Measurements from ENCODE around the gene DPH5. TPM values are rescaled to one million over a fixed set of nuclear protein-coding genes. Genes with fewer than 3 reads are reported as not detected.

The DPH5 gene
- total and polyA plus RNA-seq, 5 experiments from 2014 or later = 41.8 to 64.7 (median 60.5) TPM

DNA sequence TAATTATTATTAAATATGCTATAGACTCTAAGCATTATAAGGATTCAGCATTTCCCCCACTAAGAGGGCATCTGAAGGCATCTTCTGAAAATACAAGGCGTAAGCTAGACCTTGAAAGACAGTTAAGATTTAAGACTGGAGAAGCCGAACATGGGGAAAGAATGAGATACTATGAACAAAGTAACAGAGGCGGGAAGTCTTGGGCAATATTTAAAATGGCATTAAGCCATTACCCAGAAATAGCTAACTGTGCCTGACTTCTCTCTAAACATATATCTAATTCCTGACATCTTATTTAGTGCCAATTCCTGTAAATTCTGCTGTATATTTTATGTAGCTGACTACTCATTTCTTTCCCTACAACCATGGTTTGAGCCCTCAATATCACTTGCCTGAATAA, 20.9 kb downstream of the DPH5 start:
- no peaks in the 10 kb centered on the region for H3K27me3 Mint-ChIP-seq
- DNase-seq (no peak), ATAC-seq (no peak)
- H3K36me3 Mint-ChIP-seq = peaks cover 13 to 29% (median 22%) of the 10 kb centered on the region in 3 donors
- H3K4me1 Mint-ChIP-seq = peaks cover 20 to 66% (median 58%) of the 10 kb centered on the region in 4 donors
- H3K4me3 Mint-ChIP-seq = peak overlapping the region in 3 of 10 donors; percentile 8 to 40 (median 31)
- H3K9me3 Mint-ChIP-seq = peaks cover 0 to 5% (median 0%) of the 10 kb centered on the region in 9 donors
- H3K27ac Mint-ChIP-seq = peak overlapping the region in 9 of 10 donors; percentile 40 to 92 (median 71)
- POLR2A ChIA-PET = interaction anchor here (0.6 kb wide), 1 partner anchor 233 kb away, joined by 3 read pairs; no protein-coding TSS in a partner anchor

DNA sequence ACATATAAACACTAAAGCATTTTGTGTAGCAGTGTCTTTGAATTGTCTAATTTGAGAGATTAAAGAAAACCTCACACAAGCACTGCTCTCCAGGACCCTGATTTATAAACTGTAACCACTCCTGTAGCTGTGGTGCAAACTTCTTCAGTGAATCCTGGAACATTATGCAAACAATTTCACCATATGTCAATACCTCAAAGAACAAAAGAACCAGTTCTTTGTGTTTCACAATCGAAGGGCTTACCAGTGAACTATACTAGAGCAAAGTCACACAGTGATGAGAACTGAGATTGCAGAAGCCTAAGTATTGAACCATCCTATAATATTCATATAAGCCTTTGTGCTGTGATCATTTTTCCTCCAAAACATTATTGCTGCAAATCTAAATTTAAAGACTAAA, 21.5 kb downstream of the DPH5 start:
- Mint-ChIP-seq H3K9me3 (peaks cover 0 to 5% (median 0%) of the 10 kb centered on the region in 9 donors), H3K36me3 (peaks cover 12 to 25% (median 24%) of the 10 kb centered on the region in 3 donors), H3K4me1 (peaks cover 18 to 66% (median 54%) of the 10 kb centered on the region in 4 donors), H3K27me3 (no peaks in the 10 kb centered on the region), H3K4me3 (peak overlapping the region in 3 of 10 donors; percentile 6 to 31 (median 18)), H3K27ac (peak overlapping the region in 9 of 10 donors; percentile 4 to 92 (median 71))
- POLR2A ChIA-PET = interaction anchor here (2.3 kb wide), 1 partner anchor 232 kb away, joined by 9 read pairs; the partner anchor contains the start of gene S1PR1
- DNase-seq (peak in 2 of 10 donors; percentile 29 to 33), ATAC-seq (peak; percentile 58 to 68)

DNA sequence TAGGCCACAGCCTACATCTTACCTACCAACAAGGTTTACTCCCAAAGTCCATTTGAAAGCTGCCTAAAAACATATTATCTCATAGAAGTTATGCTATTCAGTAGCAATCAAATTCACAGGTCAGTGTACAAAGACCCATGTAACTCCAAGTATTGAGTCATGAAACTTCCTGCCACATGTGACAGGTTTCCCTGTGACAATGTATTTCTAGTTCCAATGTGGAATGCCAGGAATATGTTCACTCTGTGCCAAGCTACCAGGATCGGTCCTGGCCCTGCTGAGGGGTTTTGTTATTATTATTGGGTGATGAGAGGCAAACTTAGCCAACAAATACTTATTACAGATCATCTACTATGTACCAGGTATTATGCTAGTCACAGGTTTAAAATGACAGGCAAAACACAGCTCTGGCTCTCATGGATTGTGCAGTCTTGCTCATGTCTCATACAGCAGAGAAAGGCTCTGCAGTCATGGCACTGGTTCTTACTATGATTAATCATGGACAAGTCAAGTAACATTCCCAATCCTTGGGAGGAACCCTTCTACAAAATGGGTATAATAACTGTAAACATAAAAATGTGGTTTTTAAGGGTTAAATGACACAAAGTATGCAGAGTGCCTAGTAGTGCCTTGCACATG, 22.5 kb downstream of the DPH5 start:
- H3K4me3 Mint-ChIP-seq = peak overlapping the region in 5 of 10 donors; percentile 7 to 54 (median 13)
- peaks cover 17 to 66% (median 50%) of the 10 kb centered on the region in 4 donors for H3K4me1 Mint-ChIP-seq
- peaks cover 0 to 5% (median 0%) of the 10 kb centered on the region in 9 donors for H3K9me3 Mint-ChIP-seq
- peak overlapping the region; percentile 25 to 93 (median 75) for H3K27ac Mint-ChIP-seq
- H3K36me3 Mint-ChIP-seq = peaks cover 15 to 32% (median 22%) of the 10 kb centered on the region in 3 donors
- POLR2A ChIA-PET = interaction anchor here (1.4 to 2.3 kb wide), 2 partner anchors 9 to 233 kb away, joined by 3 to 9 read pairs; partner anchors contain the start of gene S1PR1
- DNase-seq (no peak), ATAC-seq (no peak)
- H3K27me3 Mint-ChIP-seq = no peaks in the 10 kb centered on the region

DNA sequence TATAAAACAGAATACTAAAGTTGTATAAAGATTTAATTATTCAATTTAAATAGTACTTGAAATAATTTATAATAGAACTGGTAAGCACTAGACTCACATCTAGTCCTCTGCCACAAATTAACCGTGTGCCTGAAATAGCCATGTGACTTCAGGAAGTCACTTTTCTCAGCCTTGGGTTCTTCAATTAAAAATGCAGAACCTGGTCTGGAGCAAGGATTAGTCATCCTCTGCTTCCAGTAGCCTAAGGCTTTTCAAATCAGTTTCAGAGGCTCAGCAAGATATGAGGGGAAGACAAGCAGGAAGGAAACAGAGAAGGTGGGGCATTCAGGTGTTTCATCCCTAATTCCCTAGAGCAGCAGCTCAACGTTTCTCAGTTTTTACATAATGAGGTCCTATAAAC, 23.0 kb downstream of the DPH5 start:
- H3K4me3 Mint-ChIP-seq = peak overlapping the region in 7 of 10 donors; percentile 13 to 54 (median 26)
- no peaks in the 10 kb centered on the region for H3K27me3 Mint-ChIP-seq
- peaks cover 18 to 37% (median 26%) of the 10 kb centered on the region in 3 donors for H3K36me3 Mint-ChIP-seq
- H3K27ac Mint-ChIP-seq = peak overlapping the region; percentile 22 to 93 (median 75)
- ATAC-seq (peak; percentile 25 to 27), DNase-seq (no peak)
- H3K4me1 Mint-ChIP-seq = peaks cover 17 to 66% (median 50%) of the 10 kb centered on the region in 4 donors
- peaks cover 0 to 5% (median 0%) of the 10 kb centered on the region in 9 donors for H3K9me3 Mint-ChIP-seq
- POLR2A ChIA-PET = interaction anchor here (1.4 to 2.3 kb wide), 2 partner anchors 8 to 234 kb away, joined by 3 to 9 read pairs; partner anchors contain the start of gene S1PR1

DNA sequence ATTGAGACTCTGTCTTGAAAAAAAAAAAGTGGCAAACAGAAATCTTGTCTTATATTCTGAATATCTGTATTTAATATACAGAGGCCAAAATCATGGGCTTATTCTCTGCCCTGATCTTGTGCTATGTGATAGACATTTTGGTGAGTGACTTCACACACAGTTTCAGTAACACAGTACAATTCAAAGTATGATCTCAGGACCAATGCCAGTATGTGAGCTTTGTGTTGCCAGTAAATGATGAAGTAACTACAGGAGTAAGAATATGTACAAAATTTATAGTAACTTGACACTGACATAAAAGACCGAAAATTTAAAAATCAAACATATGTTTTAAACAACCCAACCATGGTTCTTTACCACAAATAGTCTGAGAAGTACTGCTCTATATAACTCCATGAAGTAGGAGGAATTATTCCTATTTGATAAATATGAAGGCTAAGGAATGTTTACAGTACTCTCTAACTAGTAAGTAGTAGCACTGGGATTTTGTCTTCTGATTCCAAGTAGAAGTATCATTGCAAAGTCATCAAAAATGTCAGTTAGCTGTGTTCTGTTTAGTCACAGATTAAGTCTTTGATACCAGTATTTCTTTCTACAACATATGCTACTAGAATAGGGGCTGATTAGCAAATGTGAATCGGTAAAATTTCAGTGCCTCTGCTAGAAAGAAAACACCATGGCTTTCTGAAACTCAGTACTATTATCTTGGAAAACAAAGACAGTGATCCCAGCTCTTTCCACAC, 25.3 kb downstream of the DPH5 start:
- POLR2A ChIA-PET = interaction anchor here (1.4 kb wide), 1 partner anchor 121 kb away, joined by 3 read pairs; no protein-coding TSS in a partner anchor
- H3K9me3 Mint-ChIP-seq = peaks cover 0 to 2% (median 0%) of the 10 kb centered on the region in 9 donors
- DNase-seq (no peak), ATAC-seq (no peak)
- H3K4me1 Mint-ChIP-seq = peaks cover 16 to 63% (median 48%) of the 10 kb centered on the region in 4 donors
- H3K4me3 Mint-ChIP-seq = no peak overlapping the region
- peaks cover 16 to 47% (median 31%) of the 10 kb centered on the region in 3 donors for H3K36me3 Mint-ChIP-seq
- H3K27me3 Mint-ChIP-seq = no peaks in the 10 kb centered on the region
- H3K27ac Mint-ChIP-seq = peak overlapping the region in 1 of 10 donors; percentile 66

DNA sequence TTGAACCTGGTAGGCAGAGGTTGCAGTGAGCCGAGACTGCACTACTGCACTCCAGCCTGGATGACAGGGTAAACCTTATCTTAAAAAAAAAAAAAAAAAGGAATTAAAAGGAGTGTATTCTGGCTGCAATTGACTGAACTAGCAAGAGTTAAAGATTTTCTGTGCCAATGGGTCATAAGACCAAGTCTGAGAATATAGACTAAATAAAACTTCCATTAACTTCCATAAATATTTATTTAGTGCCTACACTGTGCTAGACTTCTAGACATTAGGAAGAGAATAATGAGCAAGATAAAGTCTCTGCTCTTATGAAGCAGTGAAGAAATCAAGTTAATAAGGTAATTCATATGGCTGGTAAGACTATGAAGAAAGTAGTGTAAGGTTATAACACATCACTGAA, 27.2 kb downstream of the DPH5 start:
- Mint-ChIP-seq H3K36me3 (peaks cover 13 to 53% (median 34%) of the 10 kb centered on the region in 3 donors), H3K27me3 (no peaks in the 10 kb centered on the region), H3K27ac (no peak overlapping the region), H3K4me3 (no peak overlapping the region), H3K9me3 (no peaks in the 10 kb centered on the region), H3K4me1 (peaks cover 11 to 53% (median 42%) of the 10 kb centered on the region in 4 donors)
- DNase-seq (no peak), ATAC-seq (no peak)
- POLR2A ChIA-PET = no interaction called here

DNA sequence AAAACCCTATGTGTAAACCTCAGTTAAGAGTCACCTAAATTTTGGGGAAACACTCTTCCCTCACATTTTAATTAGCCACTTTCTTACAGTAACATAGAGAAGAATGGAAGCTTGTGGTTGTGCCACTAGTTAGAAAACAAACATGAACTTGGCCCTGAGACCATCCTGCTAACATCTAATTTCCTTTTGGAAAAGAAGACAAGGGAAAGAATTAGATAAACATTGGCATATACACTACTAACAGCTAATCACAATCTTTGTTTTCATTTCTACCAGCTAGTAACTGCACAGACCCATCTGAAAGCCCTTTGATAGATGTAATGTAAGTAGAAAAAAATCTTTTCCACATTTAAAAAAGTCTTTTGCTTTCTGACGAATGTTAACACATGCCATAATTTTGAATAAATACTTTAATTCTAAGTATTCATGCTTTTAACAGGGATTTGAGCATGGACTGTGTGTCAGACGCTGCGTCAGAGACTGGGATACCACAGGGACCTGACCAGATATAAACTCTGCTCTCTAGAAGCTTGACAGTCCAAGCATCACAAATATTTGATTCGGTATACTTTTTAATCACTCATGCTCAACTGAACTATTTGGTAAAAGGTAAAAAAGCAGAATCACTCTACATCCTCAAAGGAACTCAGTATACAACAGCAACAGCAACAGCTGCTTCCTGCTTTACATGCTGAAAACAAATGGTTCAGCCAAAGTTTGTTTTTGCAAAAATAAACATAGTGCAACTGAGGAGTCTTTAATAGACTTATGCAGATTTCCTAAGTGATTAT, 30.2 kb downstream of the DPH5 start:
- H3K4me3 Mint-ChIP-seq = peak overlapping the region in 1 of 10 donors; percentile 7
- DNase-seq (peak in 2 of 10 donors; percentile 4 to 20), ATAC-seq (peak; percentile 23 to 25)
- peak overlapping the region in 9 of 10 donors; percentile 16 to 83 (median 71) for H3K27ac Mint-ChIP-seq
- H3K4me1 Mint-ChIP-seq = peaks cover 6 to 29% (median 20%) of the 10 kb centered on the region in 4 donors
- peaks cover 22 to 72% (median 38%) of the 10 kb centered on the region in 3 donors for H3K36me3 Mint-ChIP-seq
- H3K27me3 Mint-ChIP-seq = no peaks in the 10 kb centered on the region
- POLR2A ChIA-PET = interaction anchor here (0.6 to 2.3 kb wide), 9 partner anchors 11 to 243 kb away, joined by 3 to 6 read pairs (median 4); no protein-coding TSS in a partner anchor
- H3K9me3 Mint-ChIP-seq = no peaks in the 10 kb centered on the region

DNA sequence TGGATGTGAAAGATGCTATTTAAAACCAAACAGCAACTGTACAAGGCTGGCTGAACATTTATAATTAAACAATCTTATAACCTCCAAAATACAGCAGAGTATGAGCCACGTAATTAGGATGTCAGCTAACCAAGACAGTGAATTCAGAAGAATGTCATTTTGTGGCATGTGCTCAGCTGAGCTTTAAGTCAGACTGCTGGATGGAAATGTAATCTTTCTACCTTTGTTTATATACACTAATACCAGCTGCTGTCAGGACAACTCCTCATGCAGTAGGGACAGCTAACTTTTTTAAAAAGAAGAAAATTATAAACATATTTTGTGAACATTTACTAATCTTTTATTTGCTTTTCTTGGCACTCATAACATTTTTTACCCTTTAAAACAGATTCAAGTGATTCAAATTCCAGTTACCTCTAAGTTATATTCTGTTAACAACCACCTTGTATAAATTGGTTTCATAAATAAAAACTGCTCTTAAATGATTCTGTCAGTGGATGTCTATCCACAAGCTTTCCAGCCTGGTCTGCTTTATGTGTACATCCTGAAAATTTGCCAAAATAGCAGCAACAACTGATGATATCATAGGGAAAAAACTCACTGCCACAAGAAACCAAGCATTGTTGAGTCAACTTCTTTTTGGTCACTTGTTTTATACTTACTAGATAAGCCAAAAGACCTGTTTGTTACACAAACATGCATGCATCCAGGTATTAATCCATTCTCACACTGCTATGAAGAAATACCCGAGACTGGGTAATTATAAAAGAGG, 36.1 kb downstream of the DPH5 start:
- DNase-seq = no peak
- ATAC-seq = no peak
- Mint-ChIP-seq H3K27me3 (no peaks in the 10 kb centered on the region), H3K4me1 (peaks cover 4 to 22% (median 13%) of the 10 kb centered on the region in 4 donors), H3K9me3 (peaks cover 0 to 4% (median 0%) of the 10 kb centered on the region in 9 donors), H3K4me3 (no peak overlapping the region), H3K36me3 (peaks cover 23 to 59% (median 43%) of the 10 kb centered on the region in 3 donors), H3K27ac (peak overlapping the region in 6 of 10 donors; percentile 13 to 77 (median 48))
- POLR2A ChIA-PET = interaction anchor here (0.5 kb wide), 1 partner anchor 29 kb away, joined by 3 read pairs; no protein-coding TSS in a partner anchor

DNA sequence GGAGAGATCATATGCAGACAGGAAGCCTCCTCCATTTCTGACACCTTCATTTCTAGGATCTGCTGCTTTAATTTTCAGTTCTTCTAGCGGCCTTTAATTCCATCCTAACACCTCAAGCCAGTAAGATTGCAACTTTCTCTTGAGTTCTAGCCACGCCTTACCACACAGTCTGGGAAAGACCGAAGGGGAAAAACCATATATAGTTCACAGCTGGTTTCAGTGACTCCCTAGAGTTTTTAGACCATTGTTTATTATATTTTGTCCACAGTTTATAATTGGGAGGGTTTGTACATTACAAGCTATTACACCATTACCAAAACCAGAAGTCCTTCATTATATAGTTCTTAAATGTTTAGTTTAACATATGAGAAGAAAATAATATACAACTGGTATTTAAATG, 37.5 kb downstream of the DPH5 start:
- no peak for DNase-seq
- no peak for ATAC-seq
- Mint-ChIP-seq H3K9me3 (peaks cover 0 to 4% (median 0%) of the 10 kb centered on the region in 9 donors), H3K27ac (peak overlapping the region in 5 of 10 donors; percentile 2 to 80 (median 47)), H3K36me3 (peaks cover 31 to 71% (median 51%) of the 10 kb centered on the region in 3 donors), H3K27me3 (no peaks in the 10 kb centered on the region), H3K4me3 (no peak overlapping the region), H3K4me1 (peaks cover 7 to 25% (median 16%) of the 10 kb centered on the region in 4 donors)
- POLR2A ChIA-PET = interaction anchor here (0.6 to 1.5 kb wide), 4 partner anchors 9 to 261 kb away, joined by 3 to 5 read pairs (median 4); no protein-coding TSS in a partner anchor

DNA sequence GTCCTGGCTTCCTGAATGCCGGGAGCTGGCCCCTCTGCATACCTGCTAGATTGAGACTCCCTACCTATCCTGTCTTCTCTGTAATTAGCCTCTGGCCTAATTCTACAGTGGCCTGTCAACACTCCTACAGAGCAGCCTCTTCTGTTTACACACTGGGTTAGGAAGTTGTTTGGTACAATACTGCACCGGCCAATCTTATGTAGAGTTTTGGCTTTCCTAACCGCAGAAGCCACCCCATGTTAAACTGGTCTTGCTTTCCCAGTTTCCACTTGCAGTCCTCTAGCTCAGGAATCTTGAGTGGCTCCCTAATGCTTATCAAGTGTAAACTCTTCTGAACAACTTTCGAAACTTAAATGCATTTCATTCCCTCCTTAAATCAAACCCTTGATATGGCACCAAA, 42.8 kb downstream of the DPH5 start:
- peaks cover 32 to 69% (median 61%) of the 10 kb centered on the region in 3 donors for H3K36me3 Mint-ChIP-seq
- no peaks in the 10 kb centered on the region for H3K27me3 Mint-ChIP-seq
- DNase-seq (no peak), ATAC-seq (no peak)
- H3K9me3 Mint-ChIP-seq = peaks cover 0 to 4% (median 0%) of the 10 kb centered on the region in 9 donors
- peaks cover 15 to 33% (median 20%) of the 10 kb centered on the region in 4 donors for H3K4me1 Mint-ChIP-seq
- POLR2A ChIA-PET = interaction anchor here (0.8 to 1.2 kb wide), 2 partner anchors 12 to 13 kb away, joined by 3 to 4 read pairs; no protein-coding TSS in a partner anchor
- no peak overlapping the region for H3K4me3 Mint-ChIP-seq
- peak overlapping the region in 5 of 10 donors; percentile 2 to 72 (median 14) for H3K27ac Mint-ChIP-seq

DNA sequence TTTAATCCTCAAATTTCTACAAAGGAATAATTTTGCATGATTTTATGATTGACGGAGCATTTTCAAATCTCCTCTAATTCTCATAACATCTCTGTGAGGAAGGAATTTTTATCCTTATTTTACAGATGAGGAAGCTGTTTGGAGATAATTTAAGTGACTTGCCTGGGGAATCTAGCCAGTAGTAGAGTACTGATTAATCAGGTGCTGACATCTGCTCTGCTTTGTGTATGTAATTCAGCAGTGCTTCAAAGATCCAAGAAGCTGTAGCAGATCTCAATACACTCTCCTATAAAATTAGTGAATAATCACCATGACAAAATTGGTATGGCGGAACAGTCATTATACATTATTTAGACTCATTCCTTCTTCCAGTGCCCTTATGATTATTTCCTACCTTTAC, 46.0 kb downstream of the DPH5 start:
- ATAC-seq (no peak), DNase-seq (no peak)
- POLR2A ChIA-PET = no interaction called here
- Mint-ChIP-seq H3K9me3 (peaks cover 0 to 2% (median 0%) of the 10 kb centered on the region in 9 donors), H3K27ac (peak overlapping the region in 1 of 10 donors; percentile 8), H3K36me3 (peaks cover 32 to 79% (median 69%) of the 10 kb centered on the region in 3 donors), H3K27me3 (no peaks in the 10 kb centered on the region), H3K4me1 (peaks cover 14 to 28% (median 18%) of the 10 kb centered on the region in 4 donors), H3K4me3 (no peak overlapping the region)
